HUES48 (cell line): ENCODE results near the gene MCFD2.

Experiments used
- H3K27ac ChIP-seq: one replicate; pipeline ENCODE4 v1.7.0; 2013; ENCODE audit warnings: low read depth, low read length, inconsistent platforms
- H3K27me3 ChIP-seq: 2 replicates; pipeline ENCODE4 v1.6.1; 2013; ENCODE audit warnings: mild to moderate bottlenecking, low read length; ENCODE audit not compliant: control insufficient read depth, insufficient read depth
- H3K36me3 ChIP-seq: 2 replicates; pipeline ENCODE4 v1.6.1; 2013; ENCODE audit warnings: low read length; ENCODE audit not compliant: control insufficient read depth, insufficient read depth
- H3K4me1 ChIP-seq: 2 replicates; pipeline ENCODE4 v1.6.1; 2013; ENCODE audit warnings: mild to moderate bottlenecking, low read length; ENCODE audit not compliant: control insufficient read depth, insufficient read depth
- H3K4me3 ChIP-seq: 2 replicates; pipeline ENCODE4 v1.5.1; 2013; ENCODE audit warnings: mild to moderate bottlenecking, low read depth, low read length
- H3K9ac ChIP-seq: 2 replicates; pipeline ENCODE4 v1.6.1; 2013; ENCODE audit warnings: mild to moderate bottlenecking, low read depth, low read length, moderate library complexity
- H3K9me3 ChIP-seq: 2 replicates; pipeline ENCODE4 v1.6.1; 2013; ENCODE audit warnings: low read length; ENCODE audit not compliant: control insufficient read depth, insufficient read depth

MCFD2 gene

GRCh38 chr2:46936566-46936965, 21.0 kb upstream of the MCFD2 start:
- H3K9ac ChIP-seq, result no peak overlapping the region
- H3K9me3 ChIP-seq, result no peaks in the 10 kb centered on the region
- no peak overlapping the region for H3K27ac ChIP-seq

DNA sequence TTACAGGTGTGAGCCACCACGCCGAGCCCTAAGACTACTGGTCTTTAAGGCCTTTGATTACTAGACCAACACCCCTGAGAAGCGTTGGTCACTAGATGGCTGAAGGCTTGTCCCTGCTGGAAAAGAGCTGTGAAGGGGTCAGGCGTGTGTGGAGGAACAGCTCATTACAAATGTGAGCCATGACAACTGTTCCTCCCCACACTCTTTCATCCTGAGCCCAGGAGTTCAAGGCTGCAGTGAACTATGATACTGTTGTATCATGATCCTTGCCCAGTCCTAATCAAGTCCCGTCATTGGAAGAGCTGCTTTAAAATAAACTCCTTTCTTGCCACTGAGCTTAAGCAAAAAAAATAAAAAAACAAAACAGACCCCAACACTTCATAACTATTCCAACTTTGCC, 19.5 kb upstream of the MCFD2 start:
- Histone ChIP-seq H3K36me3 (no peaks in the 10 kb centered on the region), H3K4me3 (no peak overlapping the region), H3K27me3 (peaks cover 8% of the 10 kb centered on the region), H3K27ac (no peak overlapping the region), H3K9me3 (no peaks in the 10 kb centered on the region), H3K4me1 (0 out of 2 replicates have a peak, but pooled peaks cover 5% of the 10 kb centered on the region), H3K9ac (no peak overlapping the region)

More at GRCh38 chr2:46936566-46936965, 21.0 kb upstream of the MCFD2 start:
- H3K27me3 ChIP-seq, result peaks cover 9% of the 10 kb centered on the region
- no peaks in the 10 kb centered on the region for H3K36me3 ChIP-seq
- no peak overlapping the region for H3K4me3 ChIP-seq
- H3K4me1 ChIP-seq, result 0 out of 2 replicates have a peak, but pooled peaks cover 6% of the 10 kb centered on the region

GRCh38 chr2:46929612-46930011, 14.0 kb upstream of the MCFD2 start:
- H3K27me3 ChIP-seq, result no peaks in the 10 kb centered on the region
- peaks cover 8% of the 10 kb centered on the region for H3K9me3 ChIP-seq
- H3K9ac ChIP-seq, result no peak overlapping the region
- no peak overlapping the region for H3K27ac ChIP-seq
- H3K36me3 ChIP-seq, result no peaks in the 10 kb centered on the region
- peaks cover 8% of the 10 kb centered on the region; the same call in 1 of the 2 replicates for H3K4me1 ChIP-seq
- no peak overlapping the region for H3K4me3 ChIP-seq

GRCh38 chr2:46926863-46927262, 11.3 kb upstream of the MCFD2 start:
- Histone ChIP-seq H3K9me3 (peaks cover 8% of the 10 kb centered on the region), H3K36me3 (no peaks in the 10 kb centered on the region), H3K9ac (no peak overlapping the region), H3K27ac (peak overlapping the region; percentile 74), H3K4me3 (no peak overlapping the region), H3K4me1 (peaks cover 8% of the 10 kb centered on the region; the same call in 1 of the 2 replicates), H3K27me3 (no peaks in the 10 kb centered on the region)

- Histone ChIP-seq H3K9me3 (peaks cover 8% of the 10 kb centered on the region), H3K27ac (peak overlapping the region; percentile 74), H3K4me3 (no peak overlapping the region; the same call in 1 of the 2 replicates), H3K4me1 (peaks cover 8% of the 10 kb centered on the region; the same call in 1 of the 2 replicates), H3K27me3 (no peaks in the 10 kb centered on the region), H3K36me3 (no peaks in the 10 kb centered on the region), H3K9ac (no peak overlapping the region)
Observed at GRCh38 chr2:46925474-46926351, 10.1 kb upstream of the MCFD2 start.

- Histone ChIP-seq H3K27me3 (no peaks in the 10 kb centered on the region), H3K4me1 (peaks cover 8% of the 10 kb centered on the region; the same call in 1 of the 2 replicates), H3K9ac (no peak overlapping the region), H3K27ac (no peak overlapping the region), H3K4me3 (no peak overlapping the region), H3K36me3 (no peaks in the 10 kb centered on the region), H3K9me3 (peaks cover 8% of the 10 kb centered on the region)
Observed at GRCh38 chr2:46924608-46925007, 9.0 kb upstream of the MCFD2 start.

DNA sequence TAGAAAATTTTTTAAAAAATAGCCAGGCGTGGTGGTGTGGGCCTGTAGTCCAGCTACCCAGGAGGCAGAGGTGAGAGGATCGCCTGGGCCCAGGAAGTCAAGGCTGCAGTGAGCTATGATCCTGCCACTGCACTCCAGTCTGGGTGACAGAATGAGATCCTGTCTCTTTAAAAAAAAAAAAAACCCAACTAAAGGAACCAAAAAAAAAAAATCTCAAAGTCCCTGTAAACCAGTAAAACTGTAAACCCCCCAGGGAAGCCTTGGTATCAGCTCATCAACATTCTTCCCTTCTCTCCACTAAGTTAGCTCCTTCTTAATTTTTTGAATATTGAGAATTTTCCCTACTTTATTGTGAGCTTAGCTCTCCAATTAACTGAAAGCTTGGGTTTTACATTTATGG, 8.4 kb upstream of the MCFD2 start:
- Histone ChIP-seq H3K4me1 (peaks cover 8% of the 10 kb centered on the region; the same call in 1 of the 2 replicates), H3K9ac (no peak overlapping the region), H3K36me3 (no peaks in the 10 kb centered on the region), H3K9me3 (peaks cover 8% of the 10 kb centered on the region), H3K27ac (no peak overlapping the region), H3K4me3 (no peak overlapping the region), H3K27me3 (no peaks in the 10 kb centered on the region)

DNA sequence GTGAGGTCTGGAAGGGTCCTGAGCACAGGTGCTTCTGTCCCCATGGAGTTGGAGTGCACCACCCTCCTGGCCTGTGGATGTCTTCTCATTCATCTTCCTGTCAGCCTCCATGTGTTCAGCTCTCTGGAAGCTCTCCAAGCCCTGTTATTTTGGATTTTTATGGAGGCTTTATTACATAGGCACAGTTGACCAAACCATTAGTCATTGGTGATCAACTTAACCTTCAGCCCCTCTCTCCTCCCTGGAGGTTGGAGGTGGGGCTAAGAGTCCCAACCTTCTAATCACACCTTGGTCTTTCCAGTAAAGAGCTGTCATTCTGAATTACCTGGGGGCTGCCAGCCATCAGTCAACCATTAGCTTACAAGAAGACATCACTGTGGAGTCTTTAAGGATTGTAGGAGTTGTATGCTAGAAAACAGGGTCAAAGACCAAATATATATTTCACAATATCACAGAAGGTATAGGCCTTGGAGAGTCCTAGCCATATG, 7.5 kb upstream of the MCFD2 start:
- Histone ChIP-seq H3K9me3 (peaks cover 8% of the 10 kb centered on the region), H3K9ac (no peak overlapping the region), H3K27me3 (no peaks in the 10 kb centered on the region), H3K36me3 (no peaks in the 10 kb centered on the region), H3K4me1 (peaks cover 8% of the 10 kb centered on the region; the same call in 1 of the 2 replicates), H3K27ac (no peak overlapping the region), H3K4me3 (no peak overlapping the region)

- Histone ChIP-seq H3K4me3 (no peak overlapping the region), H3K9me3 (peaks cover 8% of the 10 kb centered on the region), H3K9ac (no peak overlapping the region), H3K27ac (no peak overlapping the region), H3K27me3 (no peaks in the 10 kb centered on the region), H3K36me3 (no peaks in the 10 kb centered on the region), H3K4me1 (peaks cover 8% of the 10 kb centered on the region; the same call in 1 of the 2 replicates)
Observed at GRCh38 chr2:46922606-46923005, 7.0 kb upstream of the MCFD2 start.

DNA sequence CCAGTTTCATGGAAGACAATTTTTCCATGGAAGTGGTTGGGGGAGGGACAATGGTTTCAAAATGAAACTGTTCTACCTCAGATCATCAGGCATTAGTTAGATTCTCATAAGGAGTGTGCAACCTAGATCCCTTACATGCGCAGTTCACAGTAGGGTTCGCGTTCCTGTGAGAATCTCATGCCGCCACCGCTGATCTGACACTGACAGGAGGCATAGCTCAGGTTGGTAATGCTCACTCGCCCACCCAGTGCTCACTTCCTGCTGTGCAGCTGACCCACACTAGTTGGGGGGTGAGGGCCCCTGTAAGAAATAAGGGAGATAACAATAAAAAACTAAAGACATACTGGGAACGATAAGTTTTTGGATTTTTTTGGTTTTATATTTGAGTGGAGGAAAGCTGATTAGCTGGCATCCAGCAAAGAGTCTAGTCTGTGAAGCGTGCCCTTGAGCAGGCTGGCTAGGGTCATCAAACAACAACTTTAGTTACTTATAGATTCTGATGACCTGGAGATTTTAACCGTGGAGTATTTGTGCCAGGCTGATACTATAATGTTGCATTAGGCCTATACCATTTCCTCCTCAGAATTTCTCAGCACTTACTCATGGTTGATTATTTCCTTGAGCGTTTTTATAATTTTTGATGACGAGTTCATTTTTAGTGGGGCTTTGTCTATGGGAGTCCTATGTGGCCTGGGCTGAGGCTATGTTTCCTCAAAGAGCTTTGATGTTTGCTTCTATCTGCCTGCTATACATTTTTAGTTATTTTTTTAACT, 6.3 kb upstream of the MCFD2 start:
- H3K9ac ChIP-seq, result no peak overlapping the region
- H3K4me1 ChIP-seq, result peaks cover 8% of the 10 kb centered on the region; the same call in 1 of the 2 replicates
- H3K9me3 ChIP-seq, result peaks cover 5% of the 10 kb centered on the region
- no peaks in the 10 kb centered on the region for H3K36me3 ChIP-seq
- H3K4me3 ChIP-seq, result no peak overlapping the region
- H3K27me3 ChIP-seq, result no peaks in the 10 kb centered on the region
- no peak overlapping the region for H3K27ac ChIP-seq
